ENCODE results near the gene MED6. TPM values are rescaled to one million over a fixed set of nuclear protein-coding genes. Genes with fewer than 3 reads are reported as not detected.
A peak's percentile ranks its signal among the peaks of the same experiment; 100 is the strongest.

MED6 gene
- total and polyA plus RNA-seq, 12 donors: 6.9 to 49.5 (median 30.9) TPM

DNA sequence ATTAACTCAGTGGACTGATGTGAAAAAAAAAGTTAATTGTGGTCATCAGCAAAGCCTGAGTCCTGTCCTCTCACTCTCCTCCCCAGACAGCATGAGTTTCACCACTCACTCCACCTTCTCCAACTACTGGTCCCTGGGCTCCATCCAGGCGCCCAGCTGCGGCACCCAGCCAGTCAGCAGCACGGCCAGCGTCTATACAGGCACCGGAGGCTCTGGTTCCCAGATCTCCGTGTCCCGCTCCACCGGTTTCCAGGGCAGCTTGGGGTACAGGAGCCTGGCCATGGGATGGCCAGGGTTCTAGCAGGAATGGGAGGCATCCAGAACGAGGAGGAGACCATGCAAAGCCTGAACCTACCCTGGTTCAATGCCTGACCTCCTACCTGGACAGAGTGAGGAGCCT is 6.0 kb downstream of the MED6 start:
- no peak for DNase-seq
- Histone ChIP-seq H3K27me3 (no peaks in the 10 kb centered on the region), H3K36me3 (replicated peaks in 1 of 2) (peaks cover 0 to 70% of the 10 kb centered on the region in 2 donors), H3K9me3 (replicated peaks in 1 of 3) (no peaks in the 10 kb centered on the region), H3K4me3 (no peak overlapping the region), H3K4me1 (replicated peaks in 1 of 2) (peaks cover 4 to 10% of the 10 kb centered on the region in 2 donors), H3K27ac (no peak overlapping the region)
- TF ChIP-seq CTCF (IDR thresholded peaks at IDR 0.05) (no peak), POLR2A (IDR thresholded peaks at IDR 0.05) (no peak)
- intact Hi-C loops (cut with DNase I): no loop called here
- WGBS, 4 donors: 89 to 99% (median 97%) methylated on average over 4 to 9 of the region's 9 CpGs

- TF ChIP-seq POLR2A (IDR thresholded peaks at IDR 0.05): no peak
- TF ChIP-seq CTCF (IDR thresholded peaks at IDR 0.05): peak in 1 of 6 experiments; percentile 5
- no peak overlapping the region for H3K4me3 ChIP-seq
- H3K27me3 ChIP-seq: no peaks in the 10 kb centered on the region
- WGBS, 4 donors: 75 to 90% (median 77%) methylated on average over 3 of the region's 3 CpGs
- H3K27ac ChIP-seq: no peak overlapping the region
- no peak for DNase-seq
- H3K9me3 ChIP-seq (replicated peaks in 1 of 3): no peaks in the 10 kb centered on the region
- intact Hi-C loops (cut with DNase I): no loop called here
- H3K36me3 ChIP-seq (replicated peaks in 1 of 2): peaks cover 0 to 86% of the 10 kb centered on the region in 2 donors
- no peaks in the 10 kb centered on the region for H3K4me1 ChIP-seq (replicated peaks in 1 of 2)
Observed at GRCh38 chr14:70585231-70585630, 15.2 kb downstream of the MED6 start.

DNA sequence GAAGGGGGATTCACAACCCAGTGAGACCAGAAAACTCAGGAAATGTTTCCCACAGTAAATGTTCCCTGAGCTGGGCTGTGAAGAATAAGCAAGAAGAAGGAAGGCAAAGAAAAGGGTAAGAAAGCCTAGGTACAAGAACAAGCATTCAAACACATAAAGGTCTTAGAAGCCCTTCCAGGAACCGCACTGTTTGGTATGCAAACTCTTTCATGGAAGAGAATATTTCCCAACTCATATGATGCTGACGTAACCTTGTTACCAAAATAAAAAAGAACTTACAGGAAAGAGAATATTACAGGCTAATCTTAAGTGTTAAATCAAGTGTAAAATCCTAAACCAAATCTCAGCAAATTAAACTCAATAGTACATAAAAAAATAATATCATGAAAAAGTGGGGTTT is 23.6 kb downstream of the MED6 start:
- Histone ChIP-seq H3K36me3 (replicated peaks in 1 of 2) (peaks cover 0 to 16% of the 10 kb centered on the region in 2 donors), H3K4me1 (replicated peaks in 1 of 2) (no peaks in the 10 kb centered on the region), H3K27me3 (no peaks in the 10 kb centered on the region), H3K27ac (no peak overlapping the region), H3K9me3 (replicated peaks in 1 of 3) (no peaks in the 10 kb centered on the region), H3K4me3 (no peak overlapping the region)
- 85 to 93% (median 89%) methylated on average over 2 of the region's 2 CpGs for WGBS, 4 donors
- DNase-seq: no peak
- no peak for TF ChIP-seq CTCF (IDR thresholded peaks at IDR 0.05)
- no peak for TF ChIP-seq POLR2A (IDR thresholded peaks at IDR 0.05)
- intact Hi-C loops (cut with DNase I): no loop called here

DNA sequence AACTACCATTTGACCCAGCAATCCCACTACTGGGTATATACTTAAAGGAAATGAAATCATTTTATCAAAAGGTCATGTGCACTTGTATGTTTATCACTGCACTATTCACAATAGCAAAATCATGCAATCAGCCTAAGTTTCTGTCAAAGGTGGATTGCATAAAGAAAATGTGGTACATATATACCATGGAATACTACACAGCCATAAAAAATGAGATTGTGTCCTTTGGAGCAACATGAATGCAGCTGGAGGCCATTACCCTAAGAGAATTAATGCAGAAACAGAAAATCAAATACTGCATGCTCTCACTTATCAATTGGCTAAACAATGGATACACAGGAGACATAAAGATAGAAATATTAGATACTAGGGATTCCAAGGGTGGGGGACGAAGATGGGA is 27.4 kb downstream of the MED6 start:
- no peak overlapping the region for H3K27ac ChIP-seq
- 91 to 100% (median 95%) methylated on average over 1 of the region's 1 CpG for WGBS, 4 donors
- intact Hi-C loops (cut with DNase I): no loop called here
- H3K9me3 ChIP-seq (replicated peaks in 1 of 3): no peaks in the 10 kb centered on the region
- H3K27me3 ChIP-seq: no peaks in the 10 kb centered on the region
- DNase-seq: no peak
- TF ChIP-seq POLR2A (IDR thresholded peaks at IDR 0.05): no peak
- TF ChIP-seq CTCF (IDR thresholded peaks at IDR 0.05): no peak
- H3K4me1 ChIP-seq (replicated peaks in 1 of 2): no peaks in the 10 kb centered on the region
- H3K4me3 ChIP-seq: no peak overlapping the region
- no peaks in the 10 kb centered on the region for H3K36me3 ChIP-seq (replicated peaks in 1 of 2)

All from adrenal gland (tissue), 12 donors.